Colonic mucosa (tissue), 4 donors: ENCODE data around the gene MLLT10. TPM values are rescaled to one million over a fixed set of nuclear protein-coding genes. Genes with fewer than 3 reads are reported as not detected.
A peak's percentile ranks its signal among the peaks of the same experiment; 100 is the strongest.
"Not testable (repeated sequence)": the region's sequence is repeated elsewhere in the genome, so short reads cannot be mapped to it uniquely, and the experiment has no call there.

Experiments used
- DNase-seq: peaks from one replicate; pipeline ENCODE4 v3.0.0-alpha.2; 2020
- H3K27ac ChIP-seq: fragments of 200-600 bp; one replicate; pipeline ENCODE4 v1.8.0; 2021
- H3K27me3 ChIP-seq: fragments of 200-600 bp; one replicate; pipeline ENCODE4 v1.8.0; 2021
- H3K36me3 ChIP-seq: fragments of 200-600 bp; one replicate; pipeline ENCODE4 v1.8.0; 2021
- H3K4me1 ChIP-seq: fragments of 200-600 bp; one replicate; pipeline ENCODE4 v1.8.0; 2021; ENCODE audit warnings: mild to moderate bottlenecking
- H3K4me3 ChIP-seq: fragments of 200-600 bp; one replicate; pipeline ENCODE4 v1.8.0; 2021
- H3K9ac ChIP-seq, 2 donors: one replicate each; pipeline ENCODE4 v1.7.0; 2013; ENCODE audit warnings: control low read depth in 2 of 2, low read depth in 2 of 2, low read length in 2 of 2
- H3K9me3 ChIP-seq: fragments of 200-600 bp; one replicate; pipeline ENCODE4 v1.8.0; 2021
- CTCF ChIP-seq: fragments of 200-600 bp; IDR thresholded peaks from one replicate; pipeline ENCODE4 v1.8.0; 2022; ENCODE audit warnings: antibody characterized with exemption, mild to moderate bottlenecking
- intact Hi-C: fragments of 100-400 bp; cut with DNase I; formaldehyde crosslinking; loops from one replicate; pipeline ENCODE4 v1.14.1; 2022
- total RNA-seq, 2 donors: library from RNA; stranded (reverse); fragmentation: NEBNext Ultra II Directional in 1 of 2; extraction: Animal tissue kit (Norgen Biotek cat#: 25700) in 1 of 2; gene quantifications; one replicate each; pipeline ENCODE4 v1.2.1, GENCODE V29; 2021
- donor health status: healthy.
- donor health status: DM: no; HTN: no; CAD: no.
- donor health status: DM: no; HTN: no; CAD: no.

Gene MLLT10
- total RNA-seq, 2 donors from 2014 or later: 17.8 to 25.1 TPM

DNA sequence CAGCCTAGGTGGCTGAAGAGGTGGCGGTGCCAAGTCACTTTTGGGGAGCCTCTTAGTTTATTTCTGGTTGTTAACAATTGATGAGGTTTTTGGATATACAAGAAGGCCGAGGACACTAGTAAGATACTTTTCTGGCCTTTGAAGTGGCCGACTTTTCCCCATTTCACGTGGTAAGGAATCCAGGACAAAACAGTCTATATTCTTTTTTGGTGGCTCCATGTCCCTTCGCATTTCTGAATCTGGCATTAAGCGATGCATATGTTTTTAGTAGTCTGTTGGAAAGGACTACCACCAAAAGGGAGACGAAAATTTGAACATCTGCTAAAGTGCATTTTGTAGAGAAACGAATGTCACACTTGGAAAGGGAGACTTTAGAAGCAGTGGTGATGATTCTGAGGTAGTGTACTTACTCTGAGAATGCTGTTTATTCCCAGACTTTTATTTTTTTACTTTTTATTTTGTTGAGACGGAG, 1.5 kb downstream of the MLLT10 start:
- no peak for DNase-seq
- intact Hi-C loops: loop anchor here (10.0 kb wide), 2 partner anchors 79 to 189 kb away; no protein-coding TSS in a partner anchor
- TF ChIP-seq CTCF: no peak
- peak overlapping the region; percentile 89 for H3K27ac ChIP-seq
- H3K4me1 ChIP-seq: no peaks in the 10 kb centered on the region
- H3K4me3 ChIP-seq: peak overlapping the region; percentile 69
- H3K9ac ChIP-seq: no peak overlapping the region
- no peaks in the 10 kb centered on the region for H3K27me3 ChIP-seq
- H3K36me3 ChIP-seq: peaks cover 4% of the 10 kb centered on the region
- no peaks in the 10 kb centered on the region for H3K9me3 ChIP-seq

GRCh38 chr10:21535976-21536375, 1.9 kb downstream of the MLLT10 start:
- H3K4me3 ChIP-seq, H3K36me3 ChIP-seq, H3K9me3 ChIP-seq, H3K9ac ChIP-seq, H3K27me3 ChIP-seq, DNase-seq, H3K4me1 ChIP-seq, H3K27ac ChIP-seq: not testable (repeated sequence)
- intact Hi-C loops: loop anchor here (10.0 kb wide), 2 partner anchors 79 to 189 kb away; no protein-coding TSS in a partner anchor

DNA sequence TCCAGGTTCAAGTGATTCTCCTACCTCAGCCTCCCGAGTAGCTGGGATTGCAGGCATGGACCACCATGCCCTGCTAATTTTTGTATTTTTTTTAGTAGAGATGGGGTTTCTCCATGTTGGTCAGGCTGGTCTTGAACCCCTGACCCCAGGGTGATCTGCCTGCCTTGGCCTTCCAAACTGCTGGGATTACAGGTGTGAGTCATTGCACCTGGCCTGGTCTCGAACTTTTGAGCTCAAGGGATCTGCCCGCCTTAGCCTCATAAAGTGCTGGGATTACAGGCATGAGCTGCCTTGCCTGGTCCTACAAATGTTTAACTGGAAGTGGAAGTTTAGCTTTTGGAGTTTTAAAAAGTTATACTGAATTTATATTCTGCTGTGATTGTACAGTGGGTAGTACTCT, 2.8 kb downstream of the MLLT10 start:
- Histone ChIP-seq H3K27ac (no peak overlapping the region), H3K36me3 (peaks cover 4% of the 10 kb centered on the region), H3K4me1 (no peaks in the 10 kb centered on the region), H3K9ac (no peak overlapping the region), H3K9me3 (no peaks in the 10 kb centered on the region), H3K4me3 (no peak overlapping the region), H3K27me3 (no peaks in the 10 kb centered on the region)
- DNase-seq: no peak
- TF ChIP-seq CTCF: no peak
- intact Hi-C loops: loop anchor here (10.0 kb wide), 2 partner anchors 78 to 188 kb away; no protein-coding TSS in a partner anchor

GRCh38 chr10:21540701-21541100, 6.7 kb downstream of the MLLT10 start:
- H3K27ac ChIP-seq, H3K9me3 ChIP-seq, DNase-seq, H3K4me1 ChIP-seq, H3K9ac ChIP-seq, intact Hi-C loops, H3K27me3 ChIP-seq, H3K4me3 ChIP-seq: not testable (repeated sequence)
- peaks cover 20% of the 10 kb centered on the region for H3K36me3 ChIP-seq

DNA sequence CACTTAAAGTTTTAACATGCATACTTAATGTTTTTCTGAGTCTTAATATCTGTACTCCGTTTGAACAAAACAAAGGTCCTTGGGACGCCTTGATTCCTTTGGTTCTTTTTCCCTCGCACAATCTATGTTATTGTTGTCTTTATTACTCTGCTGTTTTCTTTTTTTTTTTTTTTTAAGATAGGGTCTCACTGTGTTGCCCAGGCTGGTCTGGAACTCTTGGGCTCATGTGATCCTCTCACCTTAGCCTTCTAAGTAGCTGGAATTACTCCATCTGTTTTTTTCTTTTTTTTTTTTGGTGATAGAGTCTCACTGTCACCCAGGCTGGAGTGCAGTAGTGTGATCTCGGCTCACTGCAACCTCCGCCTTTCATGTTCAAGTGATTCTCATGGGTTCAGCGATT, 13.2 kb downstream of the MLLT10 start:
- H3K4me1 ChIP-seq: no peaks in the 10 kb centered on the region
- DNase-seq: no peak
- no peak overlapping the region for H3K4me3 ChIP-seq
- no peak overlapping the region for H3K27ac ChIP-seq
- intact Hi-C loops: no loop called here
- no peaks in the 10 kb centered on the region for H3K9me3 ChIP-seq
- H3K9ac ChIP-seq: no peak overlapping the region
- H3K27me3 ChIP-seq: no peaks in the 10 kb centered on the region
- no peak for TF ChIP-seq CTCF
- peaks cover 14% of the 10 kb centered on the region for H3K36me3 ChIP-seq

- no peaks in the 10 kb centered on the region for H3K36me3 ChIP-seq
- intact Hi-C loops: no loop called here
Measured at GRCh38 chr10:21552638-21553037, 18.6 kb downstream of the MLLT10 start.

More at GRCh38 chr10:21552638-21553037, 18.6 kb downstream of the MLLT10 start:
- Histone ChIP-seq H3K27ac (no peak overlapping the region), H3K27me3 (no peaks in the 10 kb centered on the region), H3K9ac (no peak overlapping the region), H3K4me1 (no peaks in the 10 kb centered on the region), H3K9me3 (no peaks in the 10 kb centered on the region), H3K4me3 (no peak overlapping the region)
- no peak for TF ChIP-seq CTCF
- DNase-seq: no peak
